Measurements from ENCODE around the gene NELFB.

The NELFB gene

DNA sequence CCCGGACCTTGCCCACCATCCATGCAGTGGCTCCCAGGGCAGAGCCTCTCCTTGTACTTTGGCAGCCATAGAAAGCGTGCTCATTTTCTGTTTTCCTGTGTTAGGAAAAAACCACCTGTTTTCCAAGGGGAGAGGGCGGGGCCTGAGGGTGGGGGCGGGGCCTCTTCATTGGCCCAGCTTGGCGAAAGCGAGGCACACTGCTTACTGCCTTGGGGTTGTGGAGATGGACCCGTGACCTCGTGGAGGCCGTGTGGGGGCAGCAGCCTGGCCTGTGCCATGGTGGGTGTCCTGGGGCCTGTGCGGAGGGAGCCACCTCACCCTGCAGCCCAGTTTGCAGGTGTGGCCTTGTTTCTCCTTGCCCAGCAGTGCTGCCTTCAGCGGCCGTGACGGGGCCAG, 18.0 kb downstream of the NELFB start:
- Histone ChIP-seq H3K4me1 (ENCODE audit: control insufficient read depth, insufficient read depth, low read length, unreplicated experiment) (peaks cover 33% of the 10 kb centered on the region), H3K4me3 (ENCODE audit: low read depth, low read length) (no peak overlapping the region), H3K36me3 (ENCODE audit: insufficient read depth, low read length) (peaks cover 13% of the 10 kb centered on the region; the same call in 1 of the 2 replicates), H3K79me2 (ENCODE audit: control insufficient read depth, insufficient read depth, low read length, unreplicated experiment) (peaks cover 7% of the 10 kb centered on the region), H3K27ac (ENCODE audit: low read depth, low read length) (no peak overlapping the region), H3K27me3 (ENCODE audit: insufficient read depth, low read length) (no peaks in the 10 kb centered on the region), H2AFZ (ENCODE audit: low read length, unreplicated experiment) (no peak overlapping the region)

DNA sequence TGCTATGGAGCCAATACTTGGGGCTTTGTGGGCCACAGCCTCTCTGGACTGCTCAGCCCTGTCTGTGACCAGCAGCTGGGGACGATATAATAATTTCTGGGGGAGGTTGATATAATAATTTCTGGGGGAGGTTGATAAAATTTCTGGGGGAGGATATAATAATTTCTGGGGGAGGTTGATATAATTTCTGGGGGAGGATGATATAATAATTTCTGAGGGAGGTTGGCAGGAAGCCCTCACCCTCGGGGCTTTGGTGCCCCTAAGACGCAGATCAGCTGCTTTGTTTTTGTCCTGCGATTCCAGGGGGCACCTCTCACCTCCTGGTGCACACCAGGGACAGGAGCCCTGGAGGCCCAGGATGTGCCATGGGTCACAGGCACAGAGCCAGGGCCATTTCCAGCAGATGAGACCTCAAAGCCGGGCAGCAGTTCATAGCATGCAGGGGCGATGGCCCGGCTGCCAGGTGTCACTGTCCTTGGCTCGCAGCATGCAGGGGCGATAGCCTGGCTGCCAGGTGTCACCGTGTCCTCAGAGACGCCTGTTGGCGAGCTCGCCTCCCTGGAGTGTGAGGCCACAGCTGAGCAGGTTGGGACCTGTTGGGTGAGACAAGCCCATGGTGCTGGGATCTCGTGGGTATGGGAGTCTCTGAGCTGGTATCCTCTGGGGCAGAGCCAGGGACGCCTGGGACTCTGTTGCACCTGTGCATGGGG, 18.6 kb downstream of the NELFB start:
- no peak overlapping the region for H3K27ac ChIP-seq (ENCODE audit: low read depth, low read length)
- H3K4me1 ChIP-seq (ENCODE audit: control insufficient read depth, insufficient read depth, low read length, unreplicated experiment): peaks cover 26% of the 10 kb centered on the region
- H3K79me2 ChIP-seq (ENCODE audit: control insufficient read depth, insufficient read depth, low read length, unreplicated experiment): peaks cover 7% of the 10 kb centered on the region
- H3K36me3 ChIP-seq (ENCODE audit: insufficient read depth, low read length): peaks cover 13% of the 10 kb centered on the region; the same call in 1 of the 2 replicates
- no peak overlapping the region for H3K4me3 ChIP-seq (ENCODE audit: low read depth, low read length)
- H2AFZ ChIP-seq (ENCODE audit: low read length, unreplicated experiment): no peak overlapping the region
- H3K27me3 ChIP-seq (ENCODE audit: insufficient read depth, low read length): no peaks in the 10 kb centered on the region

GRCh38 chr9:137275203-137275587, 20.1 kb downstream of the NELFB start:
- H2AFZ ChIP-seq (ENCODE audit: low read length, unreplicated experiment): no peak overlapping the region
- H3K79me2 ChIP-seq (ENCODE audit: control insufficient read depth, insufficient read depth, low read length, unreplicated experiment): peaks cover 6% of the 10 kb centered on the region
- peaks cover 10% of the 10 kb centered on the region; the same call in 1 of the 2 replicates for H3K36me3 ChIP-seq (ENCODE audit: insufficient read depth, low read length)
- peaks cover 24% of the 10 kb centered on the region for H3K4me1 ChIP-seq (ENCODE audit: control insufficient read depth, insufficient read depth, low read length, unreplicated experiment)
- H3K27me3 ChIP-seq (ENCODE audit: insufficient read depth, low read length): no peaks in the 10 kb centered on the region
- no peak overlapping the region for H3K4me3 ChIP-seq (ENCODE audit: low read depth, low read length)
- H3K27ac ChIP-seq (ENCODE audit: low read depth, low read length): no peak overlapping the region

GRCh38 chr9:137275588-137276472, 20.7 kb downstream of the NELFB start:
- no peak overlapping the region for H2AFZ ChIP-seq (ENCODE audit: low read length, unreplicated experiment)
- H3K27ac ChIP-seq (ENCODE audit: low read depth, low read length): no peak overlapping the region
- H3K36me3 ChIP-seq (ENCODE audit: insufficient read depth, low read length): peaks cover 10% of the 10 kb centered on the region; the same call in 1 of the 2 replicates
- H3K4me1 ChIP-seq (ENCODE audit: control insufficient read depth, insufficient read depth, low read length, unreplicated experiment): peaks cover 24% of the 10 kb centered on the region
- H3K4me3 ChIP-seq (ENCODE audit: low read depth, low read length): no peak overlapping the region
- H3K27me3 ChIP-seq (ENCODE audit: insufficient read depth, low read length): no peaks in the 10 kb centered on the region
- peaks cover 6% of the 10 kb centered on the region for H3K79me2 ChIP-seq (ENCODE audit: control insufficient read depth, insufficient read depth, low read length, unreplicated experiment)

DNA sequence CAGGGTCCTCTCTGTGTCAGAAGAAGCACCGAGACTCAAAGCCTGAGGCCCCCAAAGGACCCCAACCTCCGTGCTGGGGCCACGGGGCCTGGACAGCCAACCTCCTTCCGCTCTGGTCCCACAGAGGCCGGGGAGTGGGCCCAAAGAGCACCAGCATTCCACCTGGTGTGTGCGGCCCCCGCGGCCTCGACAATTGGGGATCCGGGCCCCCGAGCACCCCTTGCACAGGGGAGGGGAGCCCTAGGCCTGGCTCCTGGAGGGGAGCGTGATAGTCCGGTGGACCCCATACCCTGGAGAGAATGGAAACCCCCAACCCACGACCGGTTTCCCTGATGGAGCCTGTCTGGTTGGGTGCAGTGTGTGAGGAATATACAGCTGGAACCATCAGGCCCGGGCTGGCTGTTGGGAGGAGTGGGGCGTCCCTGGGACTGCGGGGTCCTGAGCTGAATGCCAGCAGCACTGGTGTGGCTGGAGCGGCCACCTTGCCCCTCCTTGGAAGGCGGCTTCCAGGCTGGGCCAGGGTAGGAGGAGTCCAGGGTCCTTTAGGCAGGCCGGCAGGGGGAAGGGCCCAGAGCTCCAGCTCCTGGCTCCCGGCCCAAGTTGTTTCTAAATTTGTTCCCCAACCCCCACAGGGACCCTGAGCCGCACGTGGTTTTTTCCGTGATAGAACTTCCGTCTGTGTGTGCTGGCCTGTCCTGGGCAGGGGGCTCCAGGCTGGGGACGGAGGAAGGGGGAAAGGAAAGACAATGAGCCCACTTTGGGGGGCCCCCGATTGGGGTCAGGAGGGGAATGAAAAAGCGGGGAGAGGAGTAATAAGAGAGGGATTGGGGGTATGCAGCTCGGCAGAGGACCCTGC, 21.6 kb downstream of the NELFB start:
- peaks cover 6% of the 10 kb centered on the region for H3K79me2 ChIP-seq (ENCODE audit: control insufficient read depth, insufficient read depth, low read length, unreplicated experiment)
- peak overlapping the region; percentile 72 for H3K27ac ChIP-seq (ENCODE audit: low read depth, low read length)
- no peak overlapping the region for H2AFZ ChIP-seq (ENCODE audit: low read length, unreplicated experiment)
- peak overlapping the region; percentile 91 for H3K4me3 ChIP-seq (ENCODE audit: low read depth, low read length)
- H3K27me3 ChIP-seq (ENCODE audit: insufficient read depth, low read length): no peaks in the 10 kb centered on the region
- peaks cover 24% of the 10 kb centered on the region for H3K4me1 ChIP-seq (ENCODE audit: control insufficient read depth, insufficient read depth, low read length, unreplicated experiment)
- H3K36me3 ChIP-seq (ENCODE audit: insufficient read depth, low read length): peaks cover 10% of the 10 kb centered on the region; the same call in 1 of the 2 replicates

DNA sequence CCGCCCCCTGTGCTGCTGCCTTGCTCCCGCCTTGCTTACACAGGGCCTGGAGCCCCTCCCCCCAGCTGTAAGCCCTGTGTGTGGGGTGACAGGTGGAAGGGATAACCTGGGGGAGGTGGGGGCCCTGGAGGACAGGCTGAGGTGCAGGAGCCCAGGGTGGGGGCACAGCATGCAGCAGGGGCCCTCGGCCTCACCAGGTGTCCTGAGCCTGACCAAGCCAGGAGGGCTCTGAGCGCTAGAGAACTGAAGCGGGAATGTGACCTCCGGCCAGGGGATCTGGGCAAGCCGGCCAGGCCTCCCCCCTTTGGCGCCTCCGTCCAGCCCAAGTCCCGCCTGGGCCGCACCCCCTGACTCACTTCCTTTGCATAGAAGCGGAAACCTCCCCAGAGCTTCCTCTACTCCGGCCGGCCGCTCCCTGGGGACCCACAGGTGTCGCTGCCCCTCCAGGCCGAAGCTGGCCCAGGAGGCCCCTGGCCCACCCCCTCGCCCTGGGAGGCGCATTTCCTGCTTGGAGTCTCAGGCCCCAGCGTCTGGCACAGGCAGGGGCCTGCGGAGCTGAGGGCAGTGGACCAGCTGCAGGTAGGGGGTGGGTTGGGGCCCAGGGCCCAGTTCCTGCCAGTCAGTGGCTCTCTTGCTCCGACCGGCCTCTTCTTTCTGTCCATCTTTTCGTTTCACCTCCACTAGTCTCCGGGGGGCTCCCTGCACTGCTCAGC, 22.4 kb downstream of the NELFB start, which contains the start of gene TOR4A:
TOR4A (plus strand) TSS at position 398 of the 713 bp plus-strand sequence. CDS start 964 bp downstream, outside the sequence.
- H2AFZ ChIP-seq (ENCODE audit: low read length, unreplicated experiment): peak within 1 kb of the TSS; percentile 17
- H3K36me3 ChIP-seq (ENCODE audit: insufficient read depth, low read length): peaks cover 10% of the 10 kb centered on the region; the same call in 1 of the 2 replicates
- peak within 1 kb of the TSS; percentile 91 for H3K4me3 ChIP-seq (ENCODE audit: low read depth, low read length)
- H3K79me2 ChIP-seq (ENCODE audit: control insufficient read depth, insufficient read depth, low read length, unreplicated experiment): peaks cover 6% of the 10 kb centered on the region
- peaks cover 24% of the 10 kb centered on the region for H3K4me1 ChIP-seq (ENCODE audit: control insufficient read depth, insufficient read depth, low read length, unreplicated experiment)
- no peaks in the 10 kb centered on the region for H3K27me3 ChIP-seq (ENCODE audit: insufficient read depth, low read length)
- H3K27ac ChIP-seq (ENCODE audit: low read depth, low read length): peak within 1 kb of the TSS; percentile 72

GRCh38 chr9:137278061-137278701, 23.1 kb downstream of the NELFB start:
- Histone ChIP-seq H3K27ac (ENCODE audit: low read depth, low read length) (peak overlapping the region; percentile 23; the same call in 1 of the 2 replicates), H3K4me3 (ENCODE audit: low read depth, low read length) (peak overlapping the region; percentile 91), H2AFZ (ENCODE audit: low read length, unreplicated experiment) (peak overlapping the region; percentile 17), H3K4me1 (ENCODE audit: control insufficient read depth, insufficient read depth, low read length, unreplicated experiment) (peaks cover 24% of the 10 kb centered on the region), H3K27me3 (ENCODE audit: insufficient read depth, low read length) (no peaks in the 10 kb centered on the region), H3K36me3 (ENCODE audit: insufficient read depth, low read length) (peaks cover 9% of the 10 kb centered on the region; the same call in 1 of the 2 replicates), H3K79me2 (ENCODE audit: control insufficient read depth, insufficient read depth, low read length, unreplicated experiment) (peaks cover 6% of the 10 kb centered on the region)

- Histone ChIP-seq H3K36me3 (ENCODE audit: insufficient read depth, low read length) (peaks cover 6% of the 10 kb centered on the region; the same call in 1 of the 2 replicates), H3K27ac (ENCODE audit: low read depth, low read length) (no peak overlapping the region), H3K79me2 (ENCODE audit: control insufficient read depth, insufficient read depth, low read length, unreplicated experiment) (peaks cover 6% of the 10 kb centered on the region), H3K4me1 (ENCODE audit: control insufficient read depth, insufficient read depth, low read length, unreplicated experiment) (peaks cover 24% of the 10 kb centered on the region), H2AFZ (ENCODE audit: low read length, unreplicated experiment) (no peak overlapping the region), H3K4me3 (ENCODE audit: low read depth, low read length) (peak overlapping the region; percentile 91), H3K27me3 (ENCODE audit: insufficient read depth, low read length) (no peaks in the 10 kb centered on the region)
Measured at GRCh38 chr9:137278721-137279711, 23.9 kb downstream of the NELFB start.
